Lower leg skin (tissue), 3 donors: ENCODE measurements around the gene PRR7.

Experiments
- CTCF ChIP-seq, 3 donors: fragments of 450-650 bp; IDR thresholded peaks; one replicate each; pipeline ENCODE4 v1.5.1; 2016; ENCODE audit warnings: antibody characterized with exemption in 3 of 3, mild to moderate bottlenecking in 3 of 3, moderate library complexity in 2 of 3
- POLR2A ChIP-seq, 2 donors: fragments of 450-650 bp; IDR thresholded peaks; one replicate each; pipeline ENCODE4 v1.6.1; 2016 to 2017; ENCODE audit warnings: antibody characterized with exemption in 2 of 2, mild to moderate bottlenecking in 1 of 2, moderate library complexity in 1 of 2

GRCh38 chr5:177439518-177440053 lies 7.0 kb upstream of the PRR7 start:
- TF ChIP-seq CTCF (IDR thresholded peaks at IDR 0.05) = no peak
- TF ChIP-seq POLR2A (IDR thresholded peaks at IDR 0.05) = no peak
